Psoas muscle (tissue), 8 donors: ENCODE results near the gene PEX7. TPM values are rescaled to one million over a fixed set of nuclear protein-coding genes. Genes with fewer than 3 reads are reported as not detected.

Experiments used
- ATAC-seq, 4 donors: fragments of 200-7000 bp; cut with Tn5 transposase; one replicate each; pipeline ENCODE4 v1.9.1; 2020; ENCODE audit warnings: moderate library complexity in 3 of 4, mild to moderate bottlenecking in 2 of 4
- DNase-seq, 2 donors: peaks; one replicate each; pipeline ENCODE4 v3.0.0-alpha.2; 2020
- H3K27ac ChIP-seq: fragments of 200-600 bp; one replicate; pipeline ENCODE4 v1.8.0; 2022
- H3K27me3 ChIP-seq, 3 donors: fragments of 200-600 bp in 1 of 3; one replicate each; pipeline versions ENCODE4 v1.6.1 to v1.8.0; 2013 to 2022; ENCODE audit warnings: low read length in 2 of 3, mild to moderate bottlenecking in 2 of 3, moderate library complexity in 1 of 3; ENCODE audit not compliant: insufficient read depth in 3 of 3
- H3K36me3 ChIP-seq, 2 donors: fragments of 200-600 bp in 1 of 2; one replicate each; pipeline versions ENCODE4 v1.6.1 to v1.8.0; 2013 to 2022; ENCODE audit warnings: low read depth in 1 of 2, mild to moderate bottlenecking in 1 of 2, moderate library complexity in 1 of 2; ENCODE audit not compliant: insufficient read depth in 1 of 2
- H3K4me1 ChIP-seq: fragments of 200-600 bp; one replicate; pipeline ENCODE4 v1.8.0; 2022
- H3K4me3 ChIP-seq: fragments of 200-600 bp; one replicate; pipeline ENCODE4 v1.8.0; 2022; ENCODE audit warnings: mild to moderate bottlenecking
- H3K9me3 ChIP-seq: fragments of 200-600 bp; one replicate; pipeline ENCODE4 v1.8.0; 2022
- CTCF ChIP-seq: fragments of 200-600 bp; IDR thresholded peaks from one replicate; pipeline ENCODE4 v1.8.0; 2022; ENCODE audit warnings: antibody characterized with exemption
- WGBS, 3 donors: extraction: QIAGEN DNeasy Blood & Tissue Kit; methylation state at CpG; one replicate each; pipeline versions ENCODE4 v1.1.6 to v1.1.7; 2013; 5-methylcytosine and 5-hydroxymethylcytosine counted together
- intact Hi-C, 2 donors: fragments of 100-400 bp; cut with DNase I; formaldehyde crosslinking; loops; one replicate each; pipeline versions ENCODE4 v1.11.0 to v1.14.2; 2022
- polyA plus RNA-seq, 3 donors: library from polyadenylated mRNA; stranded (reverse); fragments of 200-250 nt; gene quantifications; one replicate each; pipeline ENCODE4 v1.2.3, GENCODE V29; 2013
- total RNA-seq, 4 donors: library from RNA; stranded (reverse); fragmentation: NEBNext Ultra II Directional in 2 of 4; extraction: Animal tissue kit (Norgen Biotek cat#: 25700) in 2 of 4; gene quantifications; one replicate each; pipeline versions ENCODE4 v1.2.1 to v1.2.4, GENCODE V29; 2021 to 2023
- donor health status: healthy with polysubstance abuse.
- donor health status: DM: no; HTN: no; CAD: no; lungs with moderate emphysema.
- donor health status: Bipolar disorder and iron deficiency.
- donor health status: healthy.
- donor health status: DM: yes; HTN: yes; CAD: no.
- donor health status: DM: no; HTN: no; CAD: no.
- donor health status: DM: no; HTN: no; CAD: no.
- donor health status: DM: yes; HTN: yes; CAD: no.

Gene PEX7
- total and polyA plus RNA-seq, 7 donors = 2.2 to 9.8 (median 3.7) TPM

GRCh38 chr6:136886091-136886490 lies 63.7 kb downstream of the PEX7 start:
- H3K9me3 ChIP-seq = no peaks in the 10 kb centered on the region
- 85 to 92% (median 89%) methylated on average over 3 of the region's 3 CpGs for WGBS, 3 donors
- no peak for TF ChIP-seq CTCF
- no peaks in the 10 kb centered on the region for H3K27me3 ChIP-seq
- no peaks in the 10 kb centered on the region for H3K4me1 ChIP-seq
- no peaks in the 10 kb centered on the region for H3K36me3 ChIP-seq
- H3K4me3 ChIP-seq = no peak overlapping the region
- ATAC-seq (peak in 1 of 4 donors; percentile 28), DNase-seq (no peak)
- no peak overlapping the region for H3K27ac ChIP-seq
- intact Hi-C loops = no loop called here

- ATAC-seq (no peak), DNase-seq (no peak)
- H3K4me1 ChIP-seq = no peaks in the 10 kb centered on the region
- TF ChIP-seq CTCF = no peak
- no peak overlapping the region for H3K4me3 ChIP-seq
- no peak overlapping the region for H3K27ac ChIP-seq
- 43 to 93% (median 56%) methylated on average over 1 of the region's 1 CpG for WGBS, 3 donors
- H3K9me3 ChIP-seq = no peaks in the 10 kb centered on the region
- intact Hi-C loops = no loop called here
- H3K36me3 ChIP-seq = no peaks in the 10 kb centered on the region
- H3K27me3 ChIP-seq = no peaks in the 10 kb centered on the region
Measured at GRCh38 chr6:136887953-136888352, 65.6 kb downstream of the PEX7 start.

- H3K4me1 ChIP-seq = no peaks in the 10 kb centered on the region
- ATAC-seq = no peak
- WGBS, 3 donors = 83 to 84% (median 84%) methylated on average over 6 of the region's 6 CpGs
Measured at GRCh38 chr6:136889271-136890193, 67.1 kb downstream of the PEX7 start.

GRCh38 chr6:136890194-136890839 lies 67.9 kb downstream of the PEX7 start:
- Histone ChIP-seq H3K4me3 (no peak overlapping the region), H3K27me3 (no peaks in the 10 kb centered on the region), H3K9me3 (no peaks in the 10 kb centered on the region), H3K36me3 (no peaks in the 10 kb centered on the region), H3K4me1 (no peaks in the 10 kb centered on the region), H3K27ac (no peak overlapping the region)
- intact Hi-C loops = no loop called here
- TF ChIP-seq CTCF = no peak
- no peak for ATAC-seq
- 80 to 81% (median 80%) methylated on average over 4 of the region's 4 CpGs for WGBS, 3 donors
- DNase-seq = no peak

More at GRCh38 chr6:136889271-136890193, 67.1 kb downstream of the PEX7 start:
- H3K9me3 ChIP-seq = no peaks in the 10 kb centered on the region
- intact Hi-C loops = no loop called here
- no peak for TF ChIP-seq CTCF
- H3K4me3 ChIP-seq = no peak overlapping the region
- H3K27me3 ChIP-seq = no peaks in the 10 kb centered on the region
- H3K27ac ChIP-seq = no peak overlapping the region
- DNase-seq = no peak
- H3K36me3 ChIP-seq = no peaks in the 10 kb centered on the region
